Measurements from ENCODE around the gene AP2A2.

The AP2A2 gene

DNA sequence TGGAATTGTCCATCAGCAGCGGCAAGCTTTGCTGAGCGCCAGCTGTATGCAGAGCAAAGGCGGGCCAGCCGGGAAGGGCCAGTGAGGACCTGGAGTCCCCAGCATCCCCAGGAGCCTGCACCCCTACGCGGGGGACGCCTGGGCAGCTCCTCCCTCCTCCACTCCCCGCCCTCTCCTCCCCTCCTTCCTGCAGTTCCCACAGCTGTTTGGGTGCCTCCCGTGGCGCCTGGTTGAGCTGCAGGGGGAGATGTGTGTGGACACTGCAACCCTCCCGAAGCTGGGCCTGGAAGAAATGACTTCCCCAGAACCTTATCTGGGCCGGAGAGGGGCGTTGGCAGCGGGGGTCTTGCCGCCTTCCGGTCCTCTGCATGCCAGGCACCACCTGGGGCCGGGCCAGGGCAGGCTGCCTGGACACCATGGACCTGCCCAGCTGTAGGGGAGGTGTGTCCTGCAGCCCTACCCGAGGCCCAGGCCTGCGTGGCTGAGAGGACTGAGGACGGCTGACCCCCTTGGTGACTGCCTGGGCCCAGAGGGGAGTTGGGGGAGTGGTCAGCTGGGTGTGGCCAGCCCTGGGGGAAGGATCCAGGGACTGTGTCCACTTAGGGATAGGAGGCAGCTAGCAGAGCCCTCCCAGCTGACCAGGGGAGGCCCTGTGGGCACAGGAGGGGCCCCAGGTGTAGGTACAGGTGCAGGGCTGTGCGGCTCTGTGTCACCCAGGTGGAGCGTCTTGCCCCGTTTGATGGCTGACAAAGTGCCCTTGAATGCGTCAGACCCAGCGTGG, 127.6 kb downstream of the AP2A2 start:
- DNase-seq (ENCODE audit: low spot score) (no peak), FAIRE-seq (no peak)

DNA sequence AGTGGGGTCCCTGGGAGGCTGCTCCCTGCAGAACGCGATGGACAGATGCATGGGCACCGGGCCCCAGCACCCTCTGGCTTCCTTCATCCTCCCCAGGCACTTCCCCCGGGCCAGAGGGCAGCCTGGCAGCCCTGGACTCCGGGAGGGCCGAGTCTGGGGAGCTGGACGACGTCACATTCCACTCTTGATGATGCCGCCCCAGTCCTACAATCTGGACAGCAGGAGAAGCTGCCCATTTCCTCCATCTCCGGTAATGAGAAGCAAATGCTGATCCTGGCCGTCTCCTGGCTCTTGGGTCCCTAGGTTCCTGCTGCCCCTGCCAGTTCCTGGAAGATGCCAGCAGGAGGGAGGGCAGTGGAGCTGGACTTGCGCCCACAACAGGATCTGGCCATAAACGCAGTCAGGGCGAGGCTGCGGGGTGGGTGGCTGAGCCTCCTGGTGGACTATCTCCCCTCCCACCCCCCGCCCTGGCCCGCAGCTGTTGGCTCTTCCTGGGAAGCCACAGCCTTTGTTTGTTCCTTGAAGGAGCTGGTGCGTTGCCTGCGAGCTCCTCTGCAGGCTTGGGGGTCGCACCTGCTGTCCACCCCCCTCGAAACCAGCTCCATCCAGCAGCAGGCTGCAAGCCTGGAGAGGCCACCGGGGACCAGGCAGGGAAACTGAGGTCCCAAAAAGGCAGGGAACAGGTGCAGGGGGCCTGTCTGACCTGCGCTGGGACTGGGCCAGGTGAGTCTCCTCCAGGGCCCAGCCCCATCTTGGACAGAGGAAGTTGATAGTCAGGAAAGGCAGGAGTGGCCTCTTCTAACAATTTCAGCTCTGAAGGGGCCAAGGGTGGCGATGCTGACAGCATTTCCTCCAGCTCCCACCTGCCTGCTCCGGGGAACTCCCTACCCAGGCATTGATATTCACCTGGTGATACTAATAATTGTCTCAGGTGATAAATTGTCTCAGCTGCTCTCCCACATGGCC, 128.8 kb downstream of the AP2A2 start:
- no peak for FAIRE-seq

DNA sequence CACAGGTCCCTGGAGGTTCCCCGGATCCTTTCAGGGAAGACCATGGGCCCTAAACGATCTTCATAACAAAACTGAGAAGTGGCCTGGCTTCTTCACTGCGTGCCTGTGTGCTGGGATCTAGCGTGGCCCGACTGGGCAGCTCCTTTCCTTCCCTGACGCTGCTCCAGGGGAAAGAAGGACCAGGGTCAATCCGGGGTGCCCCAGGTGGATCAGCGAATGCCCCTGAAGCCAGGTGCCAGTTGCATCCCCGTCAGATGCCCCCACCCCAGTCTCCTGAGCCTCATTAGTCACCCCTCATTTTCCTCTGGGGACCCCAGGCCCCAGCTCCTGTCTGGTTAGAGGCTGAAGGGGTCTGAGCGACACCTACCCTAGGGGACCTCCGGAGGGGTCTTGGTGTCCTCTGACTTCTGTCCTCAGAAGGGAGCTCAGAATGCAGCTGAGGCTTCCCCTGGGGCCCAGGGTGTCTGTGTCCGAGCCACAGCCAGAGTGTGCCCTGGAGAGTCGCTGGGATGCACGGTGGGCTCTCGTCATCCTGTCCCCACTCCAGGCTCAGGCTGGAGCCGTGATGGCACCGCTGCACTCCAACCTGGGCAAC, 129.5 kb downstream of the AP2A2 start:
- no peak for DNase-seq (ENCODE audit: low spot score)
- no peak for FAIRE-seq

More for the DNA sequence above, 128.8 kb downstream of the AP2A2 start:
- no peak for DNase-seq (ENCODE audit: low spot score)

DNA sequence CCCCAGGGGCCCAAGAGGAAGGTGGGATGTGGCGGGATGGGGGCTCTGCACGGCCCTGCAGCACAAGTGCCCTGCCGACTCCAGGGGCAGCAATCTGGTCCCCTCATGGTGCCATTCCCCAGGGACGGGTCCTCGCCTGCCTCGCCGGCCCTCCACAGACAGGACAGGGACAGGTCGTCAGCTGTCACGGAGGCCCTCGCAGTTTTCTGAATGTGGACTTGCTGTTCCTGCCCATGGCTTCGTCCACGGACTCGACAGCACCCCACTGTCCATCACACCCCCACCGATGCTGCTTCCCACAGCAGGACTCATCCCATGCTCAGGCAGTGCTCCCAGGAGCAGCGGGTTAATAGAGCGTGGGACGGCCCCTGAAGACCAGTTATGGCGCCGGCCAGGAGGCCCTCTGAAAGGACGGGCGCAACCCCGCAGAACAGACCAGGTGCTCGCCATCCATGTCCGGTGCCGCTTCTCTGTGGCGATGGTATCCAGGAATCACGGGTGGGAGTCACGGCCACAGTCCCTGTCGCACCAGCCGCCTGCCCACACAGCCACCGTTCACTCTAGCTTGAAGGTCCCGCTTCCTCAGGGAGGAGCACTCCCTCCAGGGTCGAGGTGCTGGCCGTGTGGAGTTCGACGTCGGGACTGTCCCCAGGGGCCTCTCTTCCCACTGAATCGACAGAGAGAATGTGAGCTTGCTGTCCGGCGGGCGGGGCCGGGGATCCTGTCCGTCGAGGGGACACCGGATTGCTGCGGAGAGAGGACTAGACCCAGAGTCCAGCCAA, 130.5 kb downstream of the AP2A2 start:
- DNase-seq (ENCODE audit: low spot score): no peak
- no peak for FAIRE-seq

DNA sequence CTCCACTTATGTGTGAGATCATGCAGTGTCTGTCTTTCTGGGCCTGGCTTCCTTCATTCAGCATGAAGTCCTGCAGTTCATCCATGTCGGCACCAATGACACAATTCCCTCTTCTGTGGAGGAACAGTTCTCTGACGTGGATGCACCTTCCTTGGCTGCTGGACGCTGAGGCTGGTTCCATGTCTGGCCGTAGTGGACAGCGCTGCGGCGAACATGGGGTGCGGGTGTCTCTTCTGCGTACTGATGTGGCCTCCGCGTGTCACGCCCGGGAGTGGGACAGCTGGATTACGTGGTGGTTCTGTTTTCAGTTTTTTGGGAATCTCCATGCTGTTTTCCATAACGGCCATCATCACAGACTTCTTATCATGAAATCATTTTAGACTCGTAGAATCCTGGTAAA, 132.1 kb downstream of the AP2A2 start:
- no peak for DNase-seq (ENCODE audit: low spot score)
- FAIRE-seq: no peak

DNA sequence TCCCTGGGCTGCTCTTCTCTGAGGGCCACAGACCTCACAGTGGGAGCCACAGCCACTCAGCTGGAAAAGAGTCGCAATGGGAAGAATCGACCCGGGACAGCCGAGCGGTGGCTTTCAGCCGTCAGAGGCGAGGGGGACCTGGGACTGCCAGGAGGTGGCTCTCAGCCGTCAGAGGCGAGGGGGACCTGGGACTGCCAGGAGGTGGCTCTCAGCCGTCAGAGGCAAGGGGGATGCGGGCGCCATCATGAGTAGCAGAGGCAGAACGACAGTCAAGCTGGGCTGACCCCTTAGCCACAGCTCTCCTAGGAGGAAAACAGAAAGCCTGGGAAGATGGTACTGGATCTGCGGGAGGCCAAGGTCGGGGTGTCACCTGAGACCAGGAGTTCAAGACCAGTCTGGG, 134.1 kb downstream of the AP2A2 start:
- FAIRE-seq (no peak), DNase-seq (ENCODE audit: low spot score) (no peak)

DNA sequence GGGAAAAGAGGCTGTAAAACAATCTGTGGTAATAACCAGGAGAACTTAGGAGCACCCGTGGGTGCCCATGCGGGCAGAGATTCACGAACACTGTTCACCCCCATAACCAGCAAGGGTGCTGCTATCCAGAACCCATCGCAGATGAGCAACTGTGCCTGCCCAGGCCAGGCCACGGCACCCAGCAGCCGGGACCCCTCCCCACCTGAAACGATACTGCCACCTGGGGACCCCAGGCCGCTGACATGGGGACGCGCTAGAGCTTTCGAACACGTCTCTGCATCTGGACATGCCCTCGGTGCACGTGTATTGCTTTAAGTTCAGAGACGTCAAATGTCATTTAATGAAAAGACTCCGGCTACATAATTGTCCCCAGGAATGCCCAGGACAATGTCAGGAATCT, 134.7 kb downstream of the AP2A2 start:
- no peak for DNase-seq (ENCODE audit: low spot score)
- FAIRE-seq: no peak

DNA sequence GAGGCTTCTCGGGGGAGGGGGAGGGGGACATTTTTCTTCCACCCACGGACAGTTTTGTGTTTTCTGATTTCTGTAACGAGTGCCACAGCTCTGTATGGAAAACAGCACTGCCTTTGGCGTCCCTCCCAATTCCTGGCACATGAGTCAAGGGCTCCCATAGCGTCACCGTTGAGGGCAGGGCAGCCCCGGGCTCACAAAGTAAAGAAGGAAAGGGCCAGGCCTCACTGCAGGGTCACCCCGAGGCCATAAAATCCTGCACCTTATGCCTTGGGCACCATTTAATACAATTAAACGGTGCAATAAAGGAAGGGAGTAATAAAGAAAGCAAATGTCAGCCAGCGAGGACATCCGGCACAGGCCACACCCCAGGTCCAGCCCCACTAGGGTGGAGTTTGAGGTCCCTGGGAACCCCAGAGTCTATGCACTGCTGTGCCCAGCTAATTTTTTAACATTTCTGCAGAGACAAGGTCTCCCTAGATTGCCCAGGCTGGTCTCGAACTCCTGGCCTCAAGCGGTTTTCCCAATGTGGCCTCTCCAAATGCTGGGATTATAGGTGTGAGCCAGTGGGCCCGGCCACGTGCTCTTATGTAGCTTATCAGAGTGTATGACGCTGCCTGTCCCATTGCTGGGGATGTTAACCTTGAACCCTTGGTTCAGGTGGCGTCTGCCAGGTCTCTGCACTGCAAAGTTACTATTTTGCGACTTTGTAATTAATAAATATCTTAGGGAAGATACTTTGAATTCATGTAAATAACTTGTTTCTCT, 135.4 kb downstream of the AP2A2 start:
- DNase-seq (ENCODE audit: low spot score): peak; percentile 40
- FAIRE-seq: no peak

Data from RCC 7860 (cell line).